Measurements from ENCODE around the gene IGFL2.

GRCh38 chr19:46113726-46114125, 34.3 kb upstream of the IGFL2 start:
- TF ChIP-seq GATA3 (IDR thresholded peaks at IDR 0.05; ENCODE audit: low read depth, low read length) = no peak
- no peak for TF ChIP-seq GATA2 (IDR thresholded peaks at IDR 0.05; ENCODE audit: low read depth, low read length)

Measured in SH-SY5Y (cell line).